SU-DHL-6 (cell line): ENCODE measurements around the gene DSCAML1.

ENCODE experiments used
- CTCF ChIP-seq: fragments of 200-600 bp; sonication (generic); IDR thresholded peaks from one replicate; pipeline ENCODE4 v1.5.1; 2017; ENCODE audit warnings: antibody characterized with exemption, mild to moderate bottlenecking, low read length, moderate library complexity; ENCODE audit not compliant: insufficient read depth, poor library complexity, severe bottlenecking
- EZH2phosphoT487 ChIP-seq: fragments of 200-600 bp; sonication (generic), shearing (Covaris generic); conservative IDR thresholded peaks from 2 replicates; pipeline ENCODE4 v1.6.1; 2018; ENCODE audit warnings: mild to moderate bottlenecking, antibody characterized with exemption, low read length, moderate library complexity, mixed read lengths

- no peak for TF ChIP-seq EZH2phosphoT487
- TF ChIP-seq CTCF = no peak
Observed at GRCh38 chr11:117700551-117700950, 96.5 kb downstream of the DSCAML1 start.
